ENCODE data around the gene RAB11FIP3.
"Not testable (repeated sequence)": the region's sequence is repeated elsewhere in the genome, so short reads cannot be mapped to it uniquely, and the experiment has no call there.

The RAB11FIP3 gene

DNA sequence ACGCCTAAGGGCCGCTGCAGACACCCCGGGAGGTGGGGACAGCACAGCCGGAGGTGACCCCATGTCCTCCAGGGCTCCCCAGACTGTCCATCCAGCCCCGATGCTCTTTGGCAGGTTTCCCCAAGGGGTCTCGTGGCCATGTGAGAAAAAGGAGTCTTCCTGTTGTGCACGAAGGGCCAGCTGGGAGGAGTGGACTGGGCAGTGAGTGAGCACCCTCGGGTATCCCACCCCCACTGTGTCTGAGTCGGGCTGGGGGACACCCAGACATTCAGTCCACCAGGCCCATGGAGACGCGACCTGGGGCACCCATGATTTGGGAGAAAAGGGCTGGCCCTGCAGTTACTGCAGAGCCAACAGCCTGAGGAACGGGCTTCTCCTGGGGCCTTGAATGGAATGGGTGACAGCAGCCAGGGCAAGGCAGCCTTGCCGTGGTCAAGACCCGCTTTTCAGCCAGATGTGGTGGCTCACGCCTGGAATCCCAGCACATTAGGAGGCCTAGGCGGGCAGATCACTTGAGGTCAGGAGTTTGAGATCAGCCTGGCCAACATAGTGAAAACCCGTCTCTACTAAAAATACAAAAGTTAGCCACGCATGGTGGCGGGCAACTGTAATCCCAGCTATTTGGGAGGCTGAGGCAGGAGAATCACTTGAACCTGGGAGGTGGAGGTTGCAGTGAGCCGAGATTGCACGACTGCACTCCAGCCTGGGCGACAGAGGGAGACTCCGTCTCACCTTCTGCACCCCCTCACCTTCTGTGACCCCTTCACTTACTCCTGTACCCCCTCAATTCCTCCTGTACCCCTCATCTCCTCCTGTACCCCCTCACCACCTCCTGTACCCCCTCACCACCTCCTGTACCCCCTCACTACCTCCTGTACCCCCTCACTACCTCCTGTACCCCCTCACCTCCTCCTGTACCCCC, 78.0 kb downstream of the RAB11FIP3 start:
- no peak overlapping the region for H3K4me3 ChIP-seq (ENCODE audit: low read depth, low read length)
- DNase-seq (ENCODE audit: low read depth, low spot score): no peak
- in situ Hi-C loops (cut with HindIII; ENCODE audit: low sequenced_read_pairs): no loop called here
- TF ChIP-seq, protein P1, sequence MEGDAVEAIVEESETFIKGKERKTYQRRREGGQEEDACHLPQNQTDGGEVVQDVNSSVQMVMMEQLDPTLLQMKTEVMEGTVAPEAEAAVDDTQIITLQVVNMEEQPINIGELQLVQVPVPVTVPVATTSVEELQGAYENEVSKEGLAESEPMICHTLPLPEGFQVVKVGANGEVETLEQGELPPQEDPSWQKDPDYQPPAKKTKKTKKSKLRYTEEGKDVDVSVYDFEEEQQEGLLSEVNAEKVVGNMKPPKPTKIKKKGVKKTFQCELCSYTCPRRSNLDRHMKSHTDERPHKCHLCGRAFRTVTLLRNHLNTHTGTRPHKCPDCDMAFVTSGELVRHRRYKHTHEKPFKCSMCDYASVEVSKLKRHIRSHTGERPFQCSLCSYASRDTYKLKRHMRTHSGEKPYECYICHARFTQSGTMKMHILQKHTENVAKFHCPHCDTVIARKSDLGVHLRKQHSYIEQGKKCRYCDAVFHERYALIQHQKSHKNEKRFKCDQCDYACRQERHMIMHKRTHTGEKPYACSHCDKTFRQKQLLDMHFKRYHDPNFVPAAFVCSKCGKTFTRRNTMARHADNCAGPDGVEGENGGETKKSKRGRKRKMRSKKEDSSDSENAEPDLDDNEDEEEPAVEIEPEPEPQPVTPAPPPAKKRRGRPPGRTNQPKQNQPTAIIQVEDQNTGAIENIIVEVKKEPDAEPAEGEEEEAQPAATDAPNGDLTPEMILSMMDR (IDR thresholded peaks at IDR 0.05; ENCODE audit: low read depth, low read length): no peak

DNA sequence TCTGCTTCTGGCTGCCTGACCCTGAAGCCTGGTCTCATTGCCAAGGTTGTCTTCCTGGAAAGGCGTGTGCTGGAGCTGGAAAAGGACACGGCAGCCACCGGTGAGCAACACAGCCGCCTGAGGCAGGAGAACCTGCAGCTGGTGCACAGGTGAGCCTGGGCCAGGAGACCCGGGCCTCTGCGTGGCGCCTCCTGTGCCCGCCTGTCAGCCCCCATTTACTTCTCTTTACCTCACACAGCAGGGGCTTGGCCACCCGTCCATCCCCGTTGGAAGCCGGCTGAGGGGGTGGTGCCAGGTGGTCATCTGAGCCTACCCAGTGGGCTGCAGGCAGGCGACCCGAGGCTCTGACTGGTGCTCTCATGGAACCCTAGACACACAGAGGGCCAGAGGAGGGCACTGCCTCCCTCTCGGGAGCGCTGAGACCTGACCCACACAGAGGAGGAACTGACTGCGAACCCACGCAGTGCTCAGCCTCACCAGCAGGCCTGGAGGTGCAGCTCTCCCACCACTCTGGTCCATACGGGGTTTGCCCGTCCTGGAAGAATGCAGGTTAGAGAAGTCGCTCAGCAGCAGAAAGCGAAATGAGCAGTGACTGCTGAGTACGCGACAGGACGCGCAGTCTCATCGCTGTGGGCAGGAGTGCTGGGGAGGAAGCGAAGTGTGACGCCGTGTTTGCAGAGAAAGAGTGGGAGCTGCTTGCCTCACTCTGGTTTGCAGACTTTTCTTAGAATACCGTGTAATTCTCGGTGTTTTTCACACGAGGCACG, 80.2 kb downstream of the RAB11FIP3 start:
- TF ChIP-seq, protein P1 (IDR thresholded peaks at IDR 0.05; ENCODE audit: low read depth, low read length): no peak
- in situ Hi-C loops (cut with HindIII; ENCODE audit: low sequenced_read_pairs): no loop called here
- no peak for DNase-seq (ENCODE audit: low read depth, low spot score)
- no peak overlapping the region for H3K4me3 ChIP-seq (ENCODE audit: low read depth, low read length)

DNA sequence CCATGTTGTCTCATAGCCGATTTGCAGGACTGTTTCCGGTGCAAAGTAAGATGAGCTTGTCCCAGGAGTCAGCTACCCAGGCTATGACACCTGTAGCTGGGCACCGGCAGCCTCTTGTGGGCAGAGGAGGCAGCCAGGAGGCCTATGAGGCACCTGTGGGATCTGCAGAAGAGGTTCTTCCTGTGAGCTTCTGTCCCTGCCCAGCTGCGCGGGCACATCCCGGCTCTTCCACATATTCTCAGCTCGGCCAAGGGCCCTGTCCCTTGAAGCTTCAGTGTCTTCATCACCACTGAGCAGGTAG, 80.7 kb downstream of the RAB11FIP3 start:
- H3K4me3 ChIP-seq (ENCODE audit: low read depth, low read length): no peak overlapping the region
- DNase-seq (ENCODE audit: low read depth, low spot score): no peak
- TF ChIP-seq, protein P1 (IDR thresholded peaks at IDR 0.05; ENCODE audit: low read depth, low read length): no peak
- in situ Hi-C loops (cut with HindIII; ENCODE audit: low sequenced_read_pairs): no loop called here

DNA sequence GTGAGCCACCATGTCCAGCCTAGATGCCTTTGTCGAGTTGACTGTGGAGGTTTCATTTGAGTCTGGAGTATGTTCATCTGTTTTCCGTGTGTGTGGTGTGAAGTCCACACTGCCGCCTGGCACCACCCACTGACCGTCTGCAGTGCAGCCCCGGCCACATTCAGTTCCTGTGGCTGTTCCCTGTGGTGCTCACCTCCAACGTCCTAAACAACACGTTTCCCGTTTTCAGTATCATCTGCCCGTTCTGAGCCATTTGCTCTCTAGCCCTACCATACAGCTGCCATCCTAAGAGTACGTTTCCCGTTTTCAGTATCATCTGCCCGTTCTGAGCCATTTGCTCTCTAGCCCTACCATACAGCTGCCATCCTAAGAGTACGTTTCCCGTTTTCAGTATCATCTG, 82.1 kb downstream of the RAB11FIP3 start:
- DNase-seq (ENCODE audit: low read depth, low spot score); in situ Hi-C loops (cut with HindIII; ENCODE audit: low sequenced_read_pairs); H3K4me3 ChIP-seq (ENCODE audit: low read depth, low read length): not testable (repeated sequence)

DNA sequence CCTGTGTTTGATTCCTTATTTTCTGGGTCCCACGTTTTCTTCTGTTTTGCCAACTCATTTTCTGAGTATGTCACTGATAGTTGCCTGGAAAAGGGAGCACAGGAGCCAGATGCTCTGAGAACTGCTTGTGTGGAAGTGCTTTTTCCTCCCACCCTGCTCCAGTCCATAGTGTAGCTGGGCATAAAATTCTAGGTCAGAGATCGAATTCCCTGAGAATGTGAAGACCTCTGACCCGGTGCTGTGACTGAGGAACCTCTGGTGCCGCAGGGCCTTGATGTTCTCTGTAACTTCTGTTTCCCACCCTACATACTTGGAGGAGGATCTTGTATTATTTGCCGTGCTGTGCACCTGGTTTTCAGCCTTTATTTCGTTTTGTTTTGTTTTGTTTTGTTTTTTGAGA, 82.5 kb downstream of the RAB11FIP3 start:
- in situ Hi-C loops (cut with HindIII; ENCODE audit: low sequenced_read_pairs): no loop called here
- H3K4me3 ChIP-seq (ENCODE audit: low read depth, low read length): no peak overlapping the region
- TF ChIP-seq, protein P1 (IDR thresholded peaks at IDR 0.05; ENCODE audit: low read depth, low read length): no peak
- no peak for DNase-seq (ENCODE audit: low read depth, low spot score)

DNA sequence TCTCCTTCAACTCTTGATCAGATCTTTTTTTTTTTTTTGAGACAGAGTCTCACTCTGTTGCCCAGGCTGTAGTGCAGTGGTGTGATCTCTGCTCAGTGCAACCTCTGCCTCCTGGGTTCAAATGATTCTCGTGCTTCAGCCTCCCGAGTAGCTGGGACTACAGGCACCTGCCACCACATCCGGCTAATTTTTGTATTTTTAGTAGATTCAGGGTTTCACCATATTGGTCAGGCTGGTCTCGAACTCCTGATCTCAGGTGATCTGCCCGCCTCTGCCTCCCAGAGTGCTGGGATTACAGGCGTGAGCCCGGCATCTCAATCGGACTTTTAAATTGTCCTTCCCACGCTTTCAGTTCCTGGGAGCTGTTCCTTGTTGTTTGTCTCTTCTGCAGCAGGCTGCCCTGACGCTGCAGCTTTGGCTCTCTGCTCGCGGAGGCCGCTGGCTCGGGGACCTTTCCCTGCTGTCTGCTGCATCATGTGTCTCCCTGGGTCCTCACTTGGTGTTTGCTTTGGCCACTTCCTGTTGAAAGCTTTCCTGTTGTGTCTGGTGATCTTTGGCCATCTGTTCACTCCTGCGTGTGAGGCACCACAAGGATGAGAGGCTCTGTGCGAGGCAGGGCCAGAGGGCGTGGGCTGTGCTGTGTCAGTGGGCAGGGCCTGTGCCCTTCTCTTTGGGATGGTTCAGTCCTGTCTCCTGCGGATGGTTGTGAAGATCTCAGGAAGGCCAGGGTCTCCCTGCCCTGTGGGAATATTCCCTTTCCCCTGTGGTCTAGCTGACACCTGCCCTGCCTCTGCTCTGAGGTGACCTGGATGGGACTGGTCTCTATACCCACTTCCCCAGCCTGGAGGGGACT, 83.7 kb downstream of the RAB11FIP3 start:
- DNase-seq (ENCODE audit: low read depth, low spot score): peak; percentile 58
- in situ Hi-C loops (cut with HindIII; ENCODE audit: low sequenced_read_pairs): no loop called here
- H3K4me3 ChIP-seq (ENCODE audit: low read depth, low read length): no peak overlapping the region

More for the DNA sequence above, 83.7 kb downstream of the RAB11FIP3 start:
- TF ChIP-seq, protein P1 (IDR thresholded peaks at IDR 0.05; ENCODE audit: low read depth, low read length): no peak
